Skeletal muscle cell (primary cell): ENCODE data around the gene PIP5K1B.

Source experiments
- DNase-seq: peaks from one replicate; pipeline ENCODE4 v3.0.0-alpha.2; 2010; ENCODE audit warnings: low read depth
- H3K4me3 ChIP-seq: 2 replicates; pipeline ENCODE4 v1.5.1; 2011; ENCODE audit warnings: low read depth, mild to moderate bottlenecking, control low read depth, low read length, moderate library complexity

The PIP5K1B gene

GRCh38 chr9:68795411-68795810 is 90.4 kb downstream of the PIP5K1B start:
- H3K4me3 ChIP-seq, result no peak overlapping the region
- DNase-seq, result no peak

GRCh38 chr9:68797116-68797515 is 92.1 kb downstream of the PIP5K1B start:
- DNase-seq, result no peak
- no peak overlapping the region for H3K4me3 ChIP-seq

GRCh38 chr9:68798423-68798822 is 93.4 kb downstream of the PIP5K1B start:
- DNase-seq, result no peak
- no peak overlapping the region for H3K4me3 ChIP-seq

- DNase-seq, result no peak
- H3K4me3 ChIP-seq, result no peak overlapping the region
Measured at GRCh38 chr9:68800836-68801235, 95.8 kb downstream of the PIP5K1B start.

- no peak for DNase-seq
Measured at GRCh38 chr9:68802525-68803015, 97.5 kb downstream of the PIP5K1B start.

GRCh38 chr9:68804911-68805889 is 100.2 kb downstream of the PIP5K1B start:
- no peak overlapping the region for H3K4me3 ChIP-seq
- DNase-seq, result no peak

More at GRCh38 chr9:68802525-68803015, 97.5 kb downstream of the PIP5K1B start:
- no peak overlapping the region for H3K4me3 ChIP-seq

- no peak for DNase-seq
- no peak overlapping the region for H3K4me3 ChIP-seq
Measured at GRCh38 chr9:68805890-68806517, 101.0 kb downstream of the PIP5K1B start.

- H3K4me3 ChIP-seq, result no peak overlapping the region
- no peak for DNase-seq
Measured at GRCh38 chr9:68808338-68808890, 103.4 kb downstream of the PIP5K1B start.

- no peak overlapping the region for H3K4me3 ChIP-seq
- DNase-seq, result no peak
Measured at GRCh38 chr9:68817079-68817875, 112.2 kb downstream of the PIP5K1B start.

GRCh38 chr9:68819065-68819464 is 114.0 kb downstream of the PIP5K1B start:
- no peak for DNase-seq
- no peak overlapping the region for H3K4me3 ChIP-seq

- no peak for DNase-seq
Measured at GRCh38 chr9:68821911-68822310, 116.9 kb downstream of the PIP5K1B start.

GRCh38 chr9:68822596-68823165 is 117.6 kb downstream of the PIP5K1B start:
- no peak overlapping the region for H3K4me3 ChIP-seq
- DNase-seq, result no peak

More at GRCh38 chr9:68821911-68822310, 116.9 kb downstream of the PIP5K1B start:
- H3K4me3 ChIP-seq, result no peak overlapping the region

- no peak for DNase-seq
- no peak overlapping the region for H3K4me3 ChIP-seq
Measured at GRCh38 chr9:68825762-68826472, 120.9 kb downstream of the PIP5K1B start.

- no peak for DNase-seq
- no peak overlapping the region for H3K4me3 ChIP-seq
Measured at GRCh38 chr9:68827837-68828744, 123.1 kb downstream of the PIP5K1B start.

- no peak for DNase-seq
- no peak overlapping the region for H3K4me3 ChIP-seq
Measured at GRCh38 chr9:68832101-68832500, 127.1 kb downstream of the PIP5K1B start.

- DNase-seq, result no peak
- no peak overlapping the region for H3K4me3 ChIP-seq
Measured at GRCh38 chr9:68832861-68833518, 128.0 kb downstream of the PIP5K1B start.

GRCh38 chr9:68834931-68835520 is 130.0 kb downstream of the PIP5K1B start:
- DNase-seq, result no peak

More at GRCh38 chr9:68834931-68835520, 130.0 kb downstream of the PIP5K1B start:
- no peak overlapping the region for H3K4me3 ChIP-seq
